PC-9 (cell line): ENCODE data around the gene DNASE1L1.

ENCODE experiments used
- EZH2 ChIP-seq: fragments of 200-600 bp; sonication (generic); IDR thresholded peaks from 2 replicates; pipeline ENCODE4 v1.8.0; 2017; ENCODE audit warnings: antibody characterized with exemption, low read depth
- TF ChIP-seq, protein P1 (sequence below): fragments of 200-600 bp; sonication (generic); conservative IDR thresholded peaks from 2 replicates; pipeline ENCODE4 v1.6.1; 2017; ENCODE audit warnings: mixed run types, antibody characterized with exemption, mild to moderate bottlenecking, moderate library complexity

DNA sequence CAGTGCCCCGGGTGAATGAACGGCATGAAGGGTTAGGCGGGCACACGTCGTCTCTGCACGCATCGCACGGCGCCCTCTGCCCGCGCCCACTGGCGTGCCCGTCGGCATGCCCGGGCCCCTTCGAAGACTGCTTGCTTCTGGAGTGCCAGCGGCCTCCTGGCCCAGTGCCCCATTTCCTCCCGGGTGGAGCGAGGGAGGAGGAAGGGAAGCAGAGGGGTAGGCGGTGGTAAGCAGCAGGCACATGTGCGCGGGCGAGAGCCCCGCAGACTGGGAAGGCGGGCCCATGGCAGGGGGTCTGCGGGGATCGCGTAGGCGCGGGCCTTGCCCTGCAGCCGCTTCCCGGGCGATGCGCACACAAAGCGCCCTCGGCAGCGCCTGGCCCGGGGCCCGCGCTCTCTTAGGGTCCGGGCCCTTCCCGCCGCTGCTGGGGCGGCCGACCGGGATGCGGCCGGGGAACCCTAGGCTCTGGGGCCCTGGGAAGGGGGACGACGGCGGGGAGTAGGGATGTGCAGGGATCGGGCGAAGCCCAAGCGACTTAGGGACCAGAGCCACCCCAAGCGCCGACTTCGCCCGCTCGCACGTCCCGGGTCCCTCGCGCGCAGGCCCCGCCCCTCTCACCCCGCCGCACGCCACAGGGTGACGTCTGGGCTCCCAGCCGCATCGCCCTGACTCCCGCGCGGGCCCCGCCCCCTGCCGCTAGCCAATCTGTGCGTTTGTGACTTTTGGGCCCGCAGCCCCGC, 30.8 kb downstream of the DNASE1L1 start:
- TF ChIP-seq, protein P1, sequence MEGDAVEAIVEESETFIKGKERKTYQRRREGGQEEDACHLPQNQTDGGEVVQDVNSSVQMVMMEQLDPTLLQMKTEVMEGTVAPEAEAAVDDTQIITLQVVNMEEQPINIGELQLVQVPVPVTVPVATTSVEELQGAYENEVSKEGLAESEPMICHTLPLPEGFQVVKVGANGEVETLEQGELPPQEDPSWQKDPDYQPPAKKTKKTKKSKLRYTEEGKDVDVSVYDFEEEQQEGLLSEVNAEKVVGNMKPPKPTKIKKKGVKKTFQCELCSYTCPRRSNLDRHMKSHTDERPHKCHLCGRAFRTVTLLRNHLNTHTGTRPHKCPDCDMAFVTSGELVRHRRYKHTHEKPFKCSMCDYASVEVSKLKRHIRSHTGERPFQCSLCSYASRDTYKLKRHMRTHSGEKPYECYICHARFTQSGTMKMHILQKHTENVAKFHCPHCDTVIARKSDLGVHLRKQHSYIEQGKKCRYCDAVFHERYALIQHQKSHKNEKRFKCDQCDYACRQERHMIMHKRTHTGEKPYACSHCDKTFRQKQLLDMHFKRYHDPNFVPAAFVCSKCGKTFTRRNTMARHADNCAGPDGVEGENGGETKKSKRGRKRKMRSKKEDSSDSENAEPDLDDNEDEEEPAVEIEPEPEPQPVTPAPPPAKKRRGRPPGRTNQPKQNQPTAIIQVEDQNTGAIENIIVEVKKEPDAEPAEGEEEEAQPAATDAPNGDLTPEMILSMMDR, result no peak
- no peak for TF ChIP-seq EZH2
